ENCODE results near the gene CLSTN3. TPM values are rescaled to one million over a fixed set of nuclear protein-coding genes. Genes with fewer than 3 reads are reported as not detected.

The CLSTN3 gene
- total and polyA plus RNA-seq, 2 experiments from 2014 or later: 5.0 to 46.9 TPM

DNA sequence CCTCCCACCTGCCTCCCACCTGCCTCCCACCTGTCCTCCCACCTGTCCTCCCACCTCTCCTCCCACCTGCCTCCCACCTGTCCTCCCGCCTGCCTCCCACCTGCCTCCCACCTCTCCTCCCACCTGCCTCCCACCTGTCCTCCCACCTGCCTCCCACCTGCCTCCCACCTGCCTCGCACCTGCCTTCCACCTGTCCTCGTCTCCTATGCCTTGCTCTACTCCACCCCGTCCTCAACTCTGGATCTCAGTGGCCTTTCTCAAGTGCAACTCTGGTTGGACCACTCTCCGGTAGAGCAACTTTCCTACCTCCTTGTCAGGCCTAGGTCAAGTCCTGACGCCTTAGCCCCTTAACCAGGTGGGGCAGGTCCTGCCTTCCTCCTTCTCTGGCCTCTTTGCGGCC is 30.0 kb downstream of the CLSTN3 start:
- Histone ChIP-seq H3K9me2 (ENCODE audit: insufficient read depth) (peaks cover 9% of the 10 kb centered on the region; the same call in 1 of the 2 replicates), H3F3A (replicated peaks; ENCODE audit: low read depth) (no peaks in the 10 kb centered on the region), H3K4me3 (no peak overlapping the region), H3K27ac (ENCODE audit: low read depth) (no peak overlapping the region), H2AFZ (no peak overlapping the region), H4K20me1 (replicated peaks; ENCODE audit: insufficient read depth) (no peaks in the 10 kb centered on the region), H3K79me2 (replicated peaks; ENCODE audit: insufficient read depth) (no peaks in the 10 kb centered on the region), H3K36me3 (ENCODE audit: insufficient read depth) (no peaks in the 10 kb centered on the region), H3K4me1 (ENCODE audit: insufficient read depth) (no peaks in the 10 kb centered on the region), H3K27me3 (ENCODE audit: insufficient read depth) (peaks cover 7% of the 10 kb centered on the region; the same call in 1 of the 2 replicates), H3K4me2 (no peak overlapping the region)
- Mint-ChIP-seq H3K27ac (no peak overlapping the region), H3K4me3 (no peak overlapping the region), H3K36me3 (ENCODE audit: low read depth) (peaks cover 8% of the 10 kb centered on the region), H3K4me1 (peaks cover 5% of the 10 kb centered on the region; the same call in 2 of the 3 replicates), H3K9me3 (peaks cover 19% of the 10 kb centered on the region), H3K27me3 (ENCODE audit: insufficient read depth, low read depth, poor library complexity) (peaks cover 11% of the 10 kb centered on the region)
- ATAC-seq (no peak), DNase-seq (ENCODE audit: low spot score) (no peak)
- TF ChIP-seq, protein P1, sequence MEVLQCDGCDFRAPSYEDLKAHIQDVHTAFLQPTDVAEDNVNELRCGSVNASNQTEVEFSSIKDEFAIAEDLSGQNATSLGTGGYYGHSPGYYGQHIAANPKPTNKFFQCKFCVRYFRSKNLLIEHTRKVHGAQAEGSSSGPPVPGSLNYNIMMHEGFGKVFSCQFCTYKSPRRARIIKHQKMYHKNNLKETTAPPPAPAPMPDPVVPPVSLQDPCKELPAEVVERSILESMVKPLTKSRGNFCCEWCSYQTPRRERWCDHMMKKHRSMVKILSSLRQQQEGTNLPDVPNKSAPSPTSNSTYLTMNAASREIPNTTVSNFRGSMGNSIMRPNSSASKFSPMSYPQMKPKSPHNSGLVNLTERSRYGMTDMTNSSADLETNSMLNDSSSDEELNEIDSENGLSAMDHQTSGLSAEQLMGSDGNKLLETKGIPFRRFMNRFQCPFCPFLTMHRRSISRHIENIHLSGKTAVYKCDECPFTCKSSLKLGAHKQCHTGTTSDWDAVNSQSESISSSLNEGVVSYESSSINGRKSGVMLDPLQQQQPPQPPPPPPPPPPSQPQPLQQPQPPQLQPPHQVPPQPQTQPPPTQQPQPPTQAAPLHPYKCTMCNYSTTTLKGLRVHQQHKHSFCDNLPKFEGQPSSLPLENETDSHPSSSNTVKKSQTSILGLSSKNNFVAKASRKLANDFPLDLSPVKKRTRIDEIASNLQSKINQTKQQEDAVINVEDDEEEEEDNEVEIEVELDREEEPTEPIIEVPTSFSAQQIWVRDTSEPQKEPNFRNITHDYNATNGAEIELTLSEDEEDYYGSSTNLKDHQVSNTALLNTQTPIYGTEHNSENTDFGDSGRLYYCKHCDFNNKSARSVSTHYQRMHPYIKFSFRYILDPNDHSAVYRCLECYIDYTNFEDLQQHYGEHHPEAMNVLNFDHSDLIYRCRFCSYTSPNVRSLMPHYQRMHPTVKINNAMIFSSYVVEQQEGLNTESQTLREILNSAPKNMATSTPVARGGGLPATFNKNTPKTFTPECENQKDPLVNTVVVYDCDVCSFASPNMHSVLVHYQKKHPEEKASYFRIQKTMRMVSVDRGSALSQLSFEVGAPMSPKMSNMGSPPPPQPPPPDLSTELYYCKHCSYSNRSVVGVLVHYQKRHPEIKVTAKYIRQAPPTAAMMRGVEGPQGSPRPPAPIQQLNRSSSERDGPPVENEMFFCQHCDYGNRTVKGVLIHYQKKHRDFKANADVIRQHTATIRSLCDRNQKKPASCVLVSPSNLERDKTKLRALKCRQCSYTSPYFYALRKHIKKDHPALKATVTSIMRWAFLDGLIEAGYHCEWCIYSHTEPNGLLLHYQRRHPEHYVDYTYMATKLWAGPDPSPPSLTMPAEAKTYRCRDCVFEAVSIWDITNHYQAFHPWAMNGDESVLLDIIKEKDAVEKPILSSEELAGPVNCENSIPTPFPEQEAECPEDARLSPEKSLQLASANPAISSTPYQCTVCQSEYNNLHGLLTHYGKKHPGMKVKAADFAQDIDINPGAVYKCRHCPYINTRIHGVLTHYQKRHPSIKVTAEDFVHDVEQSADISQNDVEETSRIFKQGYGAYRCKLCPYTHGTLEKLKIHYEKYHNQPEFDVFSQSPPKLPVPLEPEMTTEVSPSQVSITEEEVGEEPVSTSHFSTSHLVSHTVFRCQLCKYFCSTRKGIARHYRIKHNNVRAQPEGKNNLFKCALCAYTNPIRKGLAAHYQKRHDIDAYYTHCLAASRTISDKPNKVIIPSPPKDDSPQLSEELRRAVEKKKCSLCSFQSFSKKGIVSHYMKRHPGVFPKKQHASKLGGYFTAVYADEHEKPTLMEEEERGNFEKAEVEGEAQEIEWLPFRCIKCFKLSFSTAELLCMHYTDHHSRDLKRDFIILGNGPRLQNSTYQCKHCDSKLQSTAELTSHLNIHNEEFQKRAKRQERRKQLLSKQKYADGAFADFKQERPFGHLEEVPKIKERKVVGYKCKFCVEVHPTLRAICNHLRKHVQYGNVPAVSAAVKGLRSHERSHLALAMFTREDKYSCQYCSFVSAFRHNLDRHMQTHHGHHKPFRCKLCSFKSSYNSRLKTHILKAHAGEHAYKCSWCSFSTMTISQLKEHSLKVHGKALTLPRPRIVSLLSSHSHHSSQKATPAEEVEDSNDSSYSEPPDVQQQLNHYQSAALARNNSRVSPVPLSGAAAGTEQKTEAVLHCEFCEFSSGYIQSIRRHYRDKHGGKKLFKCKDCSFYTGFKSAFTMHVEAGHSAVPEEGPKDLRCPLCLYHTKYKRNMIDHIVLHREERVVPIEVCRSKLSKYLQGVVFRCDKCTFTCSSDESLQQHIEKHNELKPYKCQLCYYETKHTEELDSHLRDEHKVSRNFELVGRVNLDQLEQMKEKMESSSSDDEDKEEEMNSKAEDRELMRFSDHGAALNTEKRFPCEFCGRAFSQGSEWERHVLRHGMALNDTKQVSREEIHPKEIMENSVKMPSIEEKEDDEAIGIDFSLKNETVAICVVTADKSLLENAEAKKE (CRISPR knock-in tag; IDR thresholded peaks at IDR 0.05): no peak
- TF ChIP-seq POLR2AphosphoS5 (IDR thresholded peaks at IDR 0.05; ENCODE audit: low read depth): no peak
- no peak for TF ChIP-seq CREB1 (CRISPR knock-in tag; IDR thresholded peaks at IDR 0.05; ENCODE audit: low read depth)

DNA sequence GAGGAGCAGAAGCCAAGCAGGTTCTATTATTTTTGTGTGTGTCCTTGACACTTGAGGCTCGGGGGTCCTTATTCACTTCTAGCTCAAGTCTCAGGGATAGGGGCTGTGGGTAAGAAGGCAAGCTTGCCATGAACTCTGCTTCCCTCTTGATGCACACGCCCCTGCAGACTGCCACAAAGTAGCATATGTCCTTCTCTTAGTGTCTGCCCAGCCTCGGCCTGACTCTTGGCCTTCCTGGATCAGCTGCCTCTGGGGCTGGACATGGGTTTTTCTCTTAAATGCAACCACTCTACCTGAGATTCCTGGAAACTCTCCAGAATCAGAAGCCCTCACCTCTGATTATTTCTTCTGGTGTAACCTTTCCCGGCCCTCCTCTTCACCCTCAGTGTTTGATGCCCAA is 31.2 kb downstream of the CLSTN3 start:
- ATAC-seq: no peak
- Mint-ChIP-seq H3K4me3 (no peak overlapping the region), H3K27me3 (ENCODE audit: insufficient read depth, low read depth, poor library complexity) (peaks cover 13% of the 10 kb centered on the region), H3K27ac (no peak overlapping the region), H3K9me3 (peaks cover 29% of the 10 kb centered on the region), H3K4me1 (peaks cover 5% of the 10 kb centered on the region; the same call in 2 of the 3 replicates), H3K36me3 (ENCODE audit: low read depth) (peaks cover 12% of the 10 kb centered on the region)
- no peaks in the 10 kb centered on the region for H4K20me1 ChIP-seq (replicated peaks; ENCODE audit: insufficient read depth)
- no peaks in the 10 kb centered on the region for H3K36me3 ChIP-seq (ENCODE audit: insufficient read depth)
- no peak overlapping the region for H3K27ac ChIP-seq (ENCODE audit: low read depth)
- peaks cover 12% of the 10 kb centered on the region; the same call in 1 of the 2 replicates for H3K9me2 ChIP-seq (ENCODE audit: insufficient read depth)
- no peak overlapping the region for H3K4me3 ChIP-seq
- H2AFZ ChIP-seq: no peak overlapping the region
- no peak overlapping the region for H3K4me2 ChIP-seq
- no peaks in the 10 kb centered on the region for H3F3A ChIP-seq (replicated peaks; ENCODE audit: low read depth)
- no peak for DNase-seq (ENCODE audit: low spot score)
- no peaks in the 10 kb centered on the region for H3K79me2 ChIP-seq (replicated peaks; ENCODE audit: insufficient read depth)
- no peaks in the 10 kb centered on the region for H3K4me1 ChIP-seq (ENCODE audit: insufficient read depth)
- peaks cover 7% of the 10 kb centered on the region; the same call in 1 of the 2 replicates for H3K27me3 ChIP-seq (ENCODE audit: insufficient read depth)
- TF ChIP-seq, protein P2, sequence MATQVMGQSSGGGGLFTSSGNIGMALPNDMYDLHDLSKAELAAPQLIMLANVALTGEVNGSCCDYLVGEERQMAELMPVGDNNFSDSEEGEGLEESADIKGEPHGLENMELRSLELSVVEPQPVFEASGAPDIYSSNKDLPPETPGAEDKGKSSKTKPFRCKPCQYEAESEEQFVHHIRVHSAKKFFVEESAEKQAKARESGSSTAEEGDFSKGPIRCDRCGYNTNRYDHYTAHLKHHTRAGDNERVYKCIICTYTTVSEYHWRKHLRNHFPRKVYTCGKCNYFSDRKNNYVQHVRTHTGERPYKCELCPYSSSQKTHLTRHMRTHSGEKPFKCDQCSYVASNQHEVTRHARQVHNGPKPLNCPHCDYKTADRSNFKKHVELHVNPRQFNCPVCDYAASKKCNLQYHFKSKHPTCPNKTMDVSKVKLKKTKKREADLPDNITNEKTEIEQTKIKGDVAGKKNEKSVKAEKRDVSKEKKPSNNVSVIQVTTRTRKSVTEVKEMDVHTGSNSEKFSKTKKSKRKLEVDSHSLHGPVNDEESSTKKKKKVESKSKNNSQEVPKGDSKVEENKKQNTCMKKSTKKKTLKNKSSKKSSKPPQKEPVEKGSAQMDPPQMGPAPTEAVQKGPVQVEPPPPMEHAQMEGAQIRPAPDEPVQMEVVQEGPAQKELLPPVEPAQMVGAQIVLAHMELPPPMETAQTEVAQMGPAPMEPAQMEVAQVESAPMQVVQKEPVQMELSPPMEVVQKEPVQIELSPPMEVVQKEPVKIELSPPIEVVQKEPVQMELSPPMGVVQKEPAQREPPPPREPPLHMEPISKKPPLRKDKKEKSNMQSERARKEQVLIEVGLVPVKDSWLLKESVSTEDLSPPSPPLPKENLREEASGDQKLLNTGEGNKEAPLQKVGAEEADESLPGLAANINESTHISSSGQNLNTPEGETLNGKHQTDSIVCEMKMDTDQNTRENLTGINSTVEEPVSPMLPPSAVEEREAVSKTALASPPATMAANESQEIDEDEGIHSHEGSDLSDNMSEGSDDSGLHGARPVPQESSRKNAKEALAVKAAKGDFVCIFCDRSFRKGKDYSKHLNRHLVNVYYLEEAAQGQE (IDR thresholded peaks at IDR 0.05; ENCODE audit: unreplicated experiment): no peak
- TF ChIP-seq STAT1 (IDR thresholded peaks at IDR 0.05; ENCODE audit: unreplicated experiment): no peak
- TF ChIP-seq JUNB (IDR thresholded peaks at IDR 0.05; ENCODE audit: unreplicated experiment): no peak
- no peak for TF ChIP-seq NANOG (IDR thresholded peaks at IDR 0.05; ENCODE audit: borderline replicate concordance)
- TF ChIP-seq POLR2AphosphoS5 (IDR thresholded peaks at IDR 0.05; ENCODE audit: low read depth): no peak
- TF ChIP-seq, protein P3, sequence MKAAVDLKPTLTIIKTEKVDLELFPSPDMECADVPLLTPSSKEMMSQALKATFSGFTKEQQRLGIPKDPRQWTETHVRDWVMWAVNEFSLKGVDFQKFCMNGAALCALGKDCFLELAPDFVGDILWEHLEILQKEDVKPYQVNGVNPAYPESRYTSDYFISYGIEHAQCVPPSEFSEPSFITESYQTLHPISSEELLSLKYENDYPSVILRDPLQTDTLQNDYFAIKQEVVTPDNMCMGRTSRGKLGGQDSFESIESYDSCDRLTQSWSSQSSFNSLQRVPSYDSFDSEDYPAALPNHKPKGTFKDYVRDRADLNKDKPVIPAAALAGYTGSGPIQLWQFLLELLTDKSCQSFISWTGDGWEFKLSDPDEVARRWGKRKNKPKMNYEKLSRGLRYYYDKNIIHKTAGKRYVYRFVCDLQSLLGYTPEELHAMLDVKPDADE (IDR thresholded peaks at IDR 0.05): no peak
- TF ChIP-seq, protein P4, sequence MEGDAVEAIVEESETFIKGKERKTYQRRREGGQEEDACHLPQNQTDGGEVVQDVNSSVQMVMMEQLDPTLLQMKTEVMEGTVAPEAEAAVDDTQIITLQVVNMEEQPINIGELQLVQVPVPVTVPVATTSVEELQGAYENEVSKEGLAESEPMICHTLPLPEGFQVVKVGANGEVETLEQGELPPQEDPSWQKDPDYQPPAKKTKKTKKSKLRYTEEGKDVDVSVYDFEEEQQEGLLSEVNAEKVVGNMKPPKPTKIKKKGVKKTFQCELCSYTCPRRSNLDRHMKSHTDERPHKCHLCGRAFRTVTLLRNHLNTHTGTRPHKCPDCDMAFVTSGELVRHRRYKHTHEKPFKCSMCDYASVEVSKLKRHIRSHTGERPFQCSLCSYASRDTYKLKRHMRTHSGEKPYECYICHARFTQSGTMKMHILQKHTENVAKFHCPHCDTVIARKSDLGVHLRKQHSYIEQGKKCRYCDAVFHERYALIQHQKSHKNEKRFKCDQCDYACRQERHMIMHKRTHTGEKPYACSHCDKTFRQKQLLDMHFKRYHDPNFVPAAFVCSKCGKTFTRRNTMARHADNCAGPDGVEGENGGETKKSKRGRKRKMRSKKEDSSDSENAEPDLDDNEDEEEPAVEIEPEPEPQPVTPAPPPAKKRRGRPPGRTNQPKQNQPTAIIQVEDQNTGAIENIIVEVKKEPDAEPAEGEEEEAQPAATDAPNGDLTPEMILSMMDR (conservative IDR thresholded peaks at IDR 0.05; ENCODE audit: low read depth in 2 of 2): no peak
- TF ChIP-seq CREB1 (CRISPR knock-in tag; IDR thresholded peaks at IDR 0.05; ENCODE audit: low read depth): no peak
